ENCODE results near the gene DZIP1L.

The DZIP1L gene

DNA sequence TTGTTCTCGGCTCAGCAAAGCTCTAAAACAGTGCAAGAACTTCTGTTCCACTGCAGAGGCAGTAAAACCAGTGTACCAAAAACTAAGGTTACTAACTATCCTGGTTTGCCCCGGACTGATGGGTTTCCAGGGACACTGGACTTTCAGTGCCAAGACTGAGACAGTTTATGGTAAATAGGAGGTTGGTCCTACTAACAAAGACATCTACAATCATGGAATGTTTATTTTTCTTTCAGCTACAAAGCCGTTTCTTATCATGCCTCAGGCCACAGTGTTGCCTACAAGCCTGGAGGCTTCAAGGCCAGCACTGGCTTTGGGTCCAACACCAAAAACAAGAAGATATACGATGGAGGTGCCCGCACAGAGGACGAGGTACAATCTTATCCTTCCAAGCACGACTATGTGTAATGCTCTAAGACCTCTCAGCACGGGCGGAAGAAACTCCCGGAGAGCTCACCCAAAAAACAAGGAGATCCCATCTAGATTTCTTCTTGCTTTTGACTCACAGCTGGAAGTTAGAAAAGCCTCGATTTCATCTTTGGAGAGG, 84.6 kb downstream of the DZIP1L start:
- DNase-seq = no peak

DNA sequence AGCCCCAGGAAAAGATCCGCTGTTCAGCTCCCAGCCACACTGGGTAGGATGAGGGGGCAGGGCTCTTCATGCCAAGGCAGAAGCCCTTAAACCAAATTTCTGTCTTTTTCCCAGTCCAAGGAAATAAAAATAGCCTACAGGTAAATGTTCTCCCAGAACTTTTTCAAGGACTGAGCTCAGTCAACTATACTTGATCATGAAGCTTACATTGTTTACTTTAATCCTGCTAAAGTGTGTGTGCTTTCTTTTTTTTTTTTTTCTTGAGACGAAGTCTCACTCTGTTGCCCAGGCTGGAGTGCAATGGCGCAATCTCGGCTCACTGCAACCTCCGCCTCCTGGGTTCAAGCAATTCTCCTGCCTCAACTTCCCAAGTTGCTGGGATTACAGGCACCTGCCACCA, 87.6 kb downstream of the DZIP1L start:
- DNase-seq = no peak

DNA sequence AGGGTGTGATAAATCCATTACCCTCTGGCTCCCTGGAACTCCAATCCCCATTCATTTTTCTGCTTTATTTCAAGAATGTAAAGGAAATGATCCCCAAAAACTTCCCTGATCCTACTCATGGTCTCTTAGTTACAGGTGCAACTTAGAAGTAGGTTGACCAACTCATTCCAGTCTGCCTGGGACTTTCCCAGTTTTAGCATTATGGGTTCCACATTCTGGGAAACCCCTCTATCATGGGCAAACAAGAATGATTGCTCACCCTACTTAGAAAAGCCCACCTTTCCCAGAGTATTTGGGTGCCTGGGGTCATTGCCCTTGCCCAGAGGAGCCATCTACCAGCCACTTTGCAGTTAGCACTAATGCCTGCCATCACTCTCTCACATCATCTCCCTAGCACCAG, 89.9 kb downstream of the DZIP1L start:
- no peak for DNase-seq

DNA sequence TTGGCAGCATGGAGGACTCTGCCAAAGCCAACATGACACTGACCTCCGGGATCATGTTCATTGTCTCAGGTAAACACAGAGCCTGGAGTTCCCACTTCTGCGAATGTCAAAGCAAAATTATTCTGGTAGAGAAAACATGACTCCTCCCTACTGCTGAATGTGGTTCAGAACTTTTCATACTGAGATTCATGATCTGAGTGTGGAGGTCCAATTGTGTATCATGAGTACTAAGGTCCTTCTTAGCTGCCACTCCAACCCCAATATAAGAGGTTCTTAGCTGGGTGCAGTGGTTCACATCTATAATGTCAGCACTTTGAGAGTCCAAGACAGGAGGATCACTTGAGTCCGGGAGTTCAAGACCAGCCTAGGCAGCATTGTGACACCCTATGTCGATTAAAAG, 91.7 kb downstream of the DZIP1L start:
- no peak for DNase-seq

DNA sequence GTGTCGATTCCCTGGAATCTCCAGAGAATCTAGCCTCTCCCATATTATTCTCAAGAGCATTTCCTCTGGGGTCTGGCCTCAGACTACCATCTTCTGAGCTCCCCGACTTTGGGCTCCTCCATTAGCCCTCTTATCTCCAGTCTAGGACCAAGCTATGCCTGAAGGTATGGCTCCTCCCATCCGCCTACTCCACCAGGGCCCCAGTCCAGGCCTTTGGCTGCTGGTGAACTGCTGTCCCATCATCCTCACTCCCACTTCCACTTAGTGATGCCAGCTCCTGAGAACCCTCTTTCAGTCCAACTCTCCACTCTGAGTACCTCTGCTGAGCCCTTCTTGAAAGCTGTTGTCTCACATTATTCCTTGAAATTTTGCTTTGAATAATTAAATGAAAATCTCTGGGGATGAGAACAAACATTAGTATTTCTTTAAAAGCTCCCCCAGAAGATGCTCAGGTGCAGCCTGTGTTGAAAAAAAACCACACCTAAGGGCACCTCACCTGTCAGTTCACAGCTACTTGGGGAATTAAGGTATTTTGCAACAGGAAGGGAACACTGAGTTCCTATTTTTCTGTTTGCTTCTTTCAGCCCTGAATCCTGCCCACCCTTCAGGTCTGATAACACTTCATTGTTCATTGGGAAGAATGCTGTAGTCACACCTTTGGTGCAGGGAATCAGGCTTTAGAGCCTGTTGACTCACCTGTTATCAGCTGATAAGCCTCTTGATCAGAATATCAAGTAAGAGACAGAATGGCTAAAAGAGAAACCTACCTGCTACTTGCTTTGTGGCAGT, 95.9 kb downstream of the DZIP1L start:
- DNase-seq = no peak

DNA sequence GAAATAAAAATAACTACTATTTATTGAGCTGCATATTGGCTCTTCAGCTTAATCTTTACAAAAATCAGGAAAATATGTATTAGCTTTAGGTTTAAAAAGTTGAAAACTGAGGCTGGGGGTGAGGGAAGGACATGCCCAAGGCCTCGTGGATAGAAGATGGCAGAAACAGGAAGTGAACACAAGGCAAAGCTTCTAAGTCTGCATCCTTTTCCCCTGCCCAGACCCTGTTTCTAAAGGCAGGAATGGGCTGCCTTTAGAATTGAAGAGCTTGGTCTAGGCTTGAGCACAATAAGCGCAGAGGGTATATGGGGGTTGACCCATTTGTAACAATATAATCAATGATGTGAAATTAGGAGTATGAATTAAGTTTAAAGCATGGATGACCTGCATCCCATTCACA, 99.3 kb downstream of the DZIP1L start:
- DNase-seq = no peak

DNA sequence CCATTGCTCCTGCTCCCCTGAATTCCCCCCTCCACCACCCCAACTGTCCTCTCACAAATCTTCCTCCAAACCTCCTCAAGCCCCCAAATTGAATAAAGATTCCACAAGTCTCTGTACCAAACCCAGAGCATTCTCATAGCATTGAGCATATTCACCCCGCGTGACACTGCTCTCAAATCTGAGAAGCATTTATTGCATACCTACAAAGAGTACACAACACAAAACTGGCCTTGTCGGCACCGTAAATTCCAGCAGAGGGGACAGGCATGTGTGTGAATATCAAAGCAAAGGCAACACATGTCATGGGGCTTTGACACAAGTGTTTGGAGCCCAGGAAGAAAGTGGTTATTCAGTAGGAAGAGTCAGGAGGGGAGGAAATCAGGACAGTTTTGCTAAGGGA, 102.9 kb downstream of the DZIP1L start:
- DNase-seq = no peak

Measured in NCI-H1105 (cell line).